Stromal cell of bone marrow (primary cell): ENCODE data around the gene GIPC3.
A peak's percentile ranks its signal among the peaks of the same experiment; 100 is the strongest.
"Not testable (repeated sequence)": the region's sequence is repeated elsewhere in the genome, so short reads cannot be mapped to it uniquely, and the experiment has no call there.

Experiments
- DNase-seq: peaks from one replicate; pipeline ENCODE4 v3.0.0-alpha.2; 2012; ENCODE audit warnings: low read depth

The GIPC3 gene

GRCh38 chr19:3576696-3577443 lies 8.4 kb upstream of the GIPC3 start:
- DNase-seq, result no peak

- DNase-seq, result no peak
Measured at GRCh38 chr19:3577723-3578344, 7.4 kb upstream of the GIPC3 start.

- no peak for DNase-seq
Measured at GRCh38 chr19:3578390-3578789, 6.9 kb upstream of the GIPC3 start.

- peak; percentile 94 for DNase-seq
Measured at GRCh38 chr19:3580156-3580934, 4.9 kb upstream of the GIPC3 start.

GRCh38 chr19:3581792-3582191 lies 3.5 kb upstream of the GIPC3 start:
- not testable (repeated sequence) for DNase-seq

GRCh38 chr19:3584036-3584802 lies 1.1 kb upstream of the GIPC3 start:
- DNase-seq, result not testable (repeated sequence)

GRCh38 chr19:3586127-3586626 lies 899 bp downstream of the GIPC3 start:
- DNase-seq, result no peak

DNA sequence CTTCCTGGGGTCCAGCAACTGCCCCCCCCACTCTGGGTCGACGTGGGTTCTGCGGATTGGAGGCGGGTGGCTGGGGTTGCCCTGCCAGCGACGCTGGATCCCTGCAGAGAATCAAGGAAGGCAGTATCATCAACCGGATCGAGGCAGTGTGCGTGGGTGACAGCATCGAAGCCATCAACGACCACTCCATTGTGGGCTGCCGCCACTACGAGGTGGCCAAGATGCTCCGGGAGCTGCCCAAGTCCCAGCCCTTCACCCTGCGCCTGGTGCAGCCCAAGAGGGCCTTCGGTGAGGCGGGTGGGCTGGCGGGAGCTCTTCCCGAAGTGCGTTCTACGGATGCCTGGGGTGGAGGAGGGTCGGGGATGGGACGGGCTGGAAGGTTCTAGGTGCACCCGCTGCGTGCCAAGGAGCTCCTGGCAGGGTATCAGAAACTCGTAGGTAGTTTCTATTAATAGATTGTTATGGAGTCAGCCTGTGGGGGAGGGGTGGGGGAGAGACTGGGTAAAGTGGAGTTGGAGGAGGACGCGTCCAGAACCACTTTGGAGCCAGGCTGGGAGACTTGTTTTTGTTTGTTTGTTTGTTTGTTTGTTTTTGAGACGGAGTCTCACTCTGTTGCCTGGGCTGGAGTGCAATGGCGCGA lies 1.5 kb downstream of the GIPC3 start:
- no peak for DNase-seq

- no peak for DNase-seq
Measured at GRCh38 chr19:3589439-3589838, 4.2 kb downstream of the GIPC3 start.

DNA sequence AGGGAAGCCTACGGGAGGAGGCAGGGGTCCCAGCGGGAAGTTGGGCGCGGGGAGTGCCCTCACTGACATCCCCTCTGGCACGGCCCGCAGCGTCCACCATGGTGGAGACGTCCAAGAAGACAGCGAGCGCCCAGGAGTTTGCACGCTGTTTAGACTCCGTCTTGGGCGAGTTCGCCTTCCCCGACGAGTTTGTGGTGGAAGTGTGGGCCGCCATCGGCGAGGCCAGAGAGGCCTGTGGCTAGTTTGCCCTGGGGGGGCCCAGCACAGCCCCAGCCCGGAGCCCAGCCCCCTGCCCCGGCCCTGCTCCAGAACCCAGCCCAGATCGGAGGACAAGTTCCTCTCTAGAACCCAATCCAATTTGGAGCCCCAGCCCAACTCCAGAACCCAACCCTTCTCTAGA lies 4.7 kb downstream of the GIPC3 start:
- no peak for DNase-seq

DNA sequence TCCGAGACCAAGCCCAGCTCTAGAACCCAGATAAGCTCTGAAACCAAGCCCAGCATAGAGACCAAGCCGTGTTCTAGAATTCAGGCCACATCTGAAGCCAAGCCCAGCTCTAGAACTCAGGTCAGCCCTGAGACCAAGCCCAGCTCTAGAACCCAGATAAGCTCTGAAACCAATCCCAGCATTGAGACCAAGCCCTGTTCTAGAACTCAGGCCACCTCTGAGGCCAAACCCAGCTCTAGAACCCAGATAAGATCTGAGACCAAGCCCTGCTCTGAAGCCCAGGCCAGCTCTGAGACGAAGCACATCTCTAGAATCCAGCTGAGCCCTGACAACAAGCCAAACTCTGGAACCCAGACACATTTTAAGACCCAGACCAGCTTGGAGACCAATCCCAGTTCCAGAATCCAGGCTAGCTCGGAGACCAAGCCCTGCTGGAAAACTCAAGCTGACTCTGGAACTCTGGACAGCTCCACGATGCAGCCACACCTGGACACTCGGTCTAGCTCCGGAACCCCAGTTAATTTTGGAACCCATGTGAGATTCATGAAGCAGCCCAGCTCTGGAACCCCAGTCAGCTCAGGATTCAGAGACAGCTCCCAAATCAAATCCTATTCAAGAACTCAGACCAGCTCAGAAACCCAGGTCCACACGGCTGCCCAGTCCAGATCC lies 5.8 kb downstream of the GIPC3 start:
- DNase-seq, result no peak

DNA sequence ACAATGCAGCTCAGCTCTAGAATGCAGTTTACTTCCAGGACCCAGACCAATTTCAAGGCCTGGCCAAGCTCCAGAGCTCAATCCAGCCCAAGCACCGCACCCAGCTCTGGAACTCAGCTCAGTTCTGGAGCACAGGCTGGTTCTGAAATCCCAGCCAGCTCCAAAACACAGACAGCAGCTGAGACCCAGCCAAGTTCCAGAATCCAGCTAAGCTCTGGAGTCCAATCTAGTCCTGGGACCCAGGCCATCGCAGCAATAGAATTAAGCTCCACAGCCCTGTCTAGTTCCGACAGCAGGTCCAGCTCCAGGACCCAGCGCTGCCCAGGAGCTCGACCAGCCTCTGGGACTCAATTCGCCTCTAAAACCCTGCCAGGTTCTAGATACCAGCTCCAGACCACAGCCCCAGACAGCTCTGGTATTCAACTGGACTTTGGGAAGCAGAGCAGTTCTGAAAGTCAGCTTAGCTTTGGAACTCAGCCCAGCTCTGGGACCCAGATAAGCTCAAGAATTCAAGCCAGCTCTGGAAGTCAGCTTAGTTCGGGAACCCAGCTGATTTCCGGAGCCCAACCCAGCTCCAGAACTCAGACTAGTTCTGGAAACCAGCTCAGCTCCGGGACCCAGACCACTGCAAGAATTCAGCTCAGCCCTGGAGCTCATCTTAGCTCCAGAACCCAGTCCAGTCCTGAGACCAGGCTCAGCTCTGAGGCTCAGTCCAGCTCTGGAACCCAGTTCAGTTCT lies 6.8 kb downstream of the GIPC3 start:
- no peak for DNase-seq

DNA sequence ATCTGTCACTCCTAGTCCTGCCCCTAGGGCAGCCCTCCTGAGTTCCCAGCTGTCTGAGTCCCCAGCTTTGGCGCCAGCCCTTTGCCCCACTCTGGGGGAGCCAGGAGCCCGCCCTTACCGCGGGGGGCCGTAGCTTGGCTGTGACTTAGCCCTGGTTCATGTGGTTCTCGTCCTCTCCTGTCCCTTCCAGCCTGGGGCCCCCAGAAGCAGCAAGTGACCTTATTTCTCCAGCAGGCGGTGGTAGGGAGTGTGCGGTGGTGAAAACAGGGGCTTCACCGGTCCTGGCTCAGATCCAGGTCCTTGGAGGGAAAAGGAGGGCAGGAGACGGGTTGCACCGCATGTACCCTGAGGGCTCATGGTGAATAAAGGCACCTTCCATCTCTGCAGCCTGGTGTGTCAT lies 7.9 kb downstream of the GIPC3 start:
- DNase-seq, result no peak

- no peak for DNase-seq
Measured at GRCh38 chr19:3595521-3596061, 10.3 kb downstream of the GIPC3 start.

DNA sequence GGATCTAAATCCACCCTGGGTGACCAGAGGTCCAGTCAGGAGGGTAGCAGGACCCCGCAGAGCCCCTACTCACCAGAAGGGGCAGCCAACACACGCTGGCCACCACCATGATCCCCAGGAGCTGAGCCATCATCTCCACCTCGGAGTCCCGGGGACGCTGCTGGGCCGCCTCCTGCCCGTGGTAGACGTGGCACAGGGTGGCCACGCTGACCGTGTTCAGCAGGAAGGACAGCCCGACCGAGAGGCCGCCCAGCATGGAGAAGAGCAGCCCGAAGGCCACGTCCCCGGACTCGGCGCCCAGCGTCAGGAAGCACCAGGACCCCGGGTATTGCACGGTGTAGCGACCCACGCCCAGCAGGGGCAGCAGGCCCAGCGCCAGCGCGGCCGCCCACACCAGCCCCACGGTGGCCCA lies 14.5 kb downstream of the GIPC3 start:
- DNase-seq, result no peak

- DNase-seq, result no peak
Measured at GRCh38 chr19:3601021-3601420, 15.7 kb downstream of the GIPC3 start.

- no peak for DNase-seq
Measured at GRCh38 chr19:3603121-3603811, 18.0 kb downstream of the GIPC3 start.

DNA sequence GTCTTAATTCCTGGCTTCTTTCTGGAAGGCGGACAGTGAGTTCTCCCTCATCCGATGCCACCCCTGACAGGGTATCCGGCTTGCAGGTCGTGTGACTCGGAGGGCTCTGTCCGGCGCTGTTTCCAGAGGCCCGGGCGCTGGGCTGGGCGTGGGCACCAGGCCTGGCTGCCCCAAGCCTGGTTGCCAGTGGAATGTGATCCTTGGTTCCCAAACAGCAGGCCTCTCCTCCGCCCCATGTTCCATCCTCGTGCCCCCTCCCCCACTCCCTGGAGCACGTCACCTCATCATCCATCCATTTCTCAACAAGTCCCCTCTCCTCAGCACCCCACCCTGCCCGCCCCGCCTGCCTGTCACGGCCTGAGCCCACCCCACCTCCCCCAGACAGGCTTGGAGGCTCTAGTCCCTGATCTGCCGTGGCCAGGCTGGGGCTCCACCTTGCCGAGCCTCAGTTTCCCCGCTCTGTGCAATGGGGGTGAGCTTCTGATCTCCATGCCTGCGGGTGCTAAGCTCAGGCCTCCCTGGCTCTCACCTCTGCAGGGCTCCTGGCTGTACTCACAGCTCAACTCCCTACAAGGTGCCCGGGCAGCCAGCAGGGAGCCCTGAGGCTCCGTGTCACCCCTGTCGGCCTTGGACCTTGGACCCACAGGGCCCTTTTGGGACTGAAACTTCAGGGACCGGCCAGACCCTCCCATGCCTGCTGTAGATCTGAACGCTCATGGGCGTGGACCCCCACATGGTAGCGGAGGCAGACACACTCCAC lies 19.1 kb downstream of the GIPC3 start:
- DNase-seq, result no peak

- no peak for DNase-seq
Measured at GRCh38 chr19:3604987-3605343, 19.7 kb downstream of the GIPC3 start.
